ENCODE results near the gene CDH15. TPM values are rescaled to one million over a fixed set of nuclear protein-coding genes. Genes with fewer than 3 reads are reported as not detected.

CDH15 gene
- total RNA-seq, 1 experiment from 2014 or later = 3.8 TPM

GRCh38 chr16:89221604-89222003 is 50.1 kb downstream of the CDH15 start:
- DNase-seq (ENCODE audit: low read depth, low spot score) (no peak), ATAC-seq (no peak)
- intact Hi-C loops (cut with micrococcal nuclease) = no loop called here
- Histone ChIP-seq H3K27ac (ENCODE audit: low read depth, low read length) (no peak overlapping the region), H3K9ac (ENCODE audit: low read length) (no peak overlapping the region), H3K27me3 (ENCODE audit: insufficient read depth, low read length) (no peaks in the 10 kb centered on the region), H3K4me1 (ENCODE audit: control insufficient read depth in 1 of 2, insufficient read depth in 2 of 2, low read length in 2 of 2) (peaks cover 0 to 8% of the 10 kb centered on the region in 2 experiments; a peak in 3 of 4 replicates), H3K9me2 (ENCODE audit: insufficient read depth) (no peaks in the 10 kb centered on the region), H3K4me3 (replicated peaks in 1 of 2; ENCODE audit: low read depth in 1 of 2, low read length in 2 of 2) (no peak overlapping the region), H2AFZ (ENCODE audit: low read depth, low read length, poor library complexity, severe bottlenecking) (no peak overlapping the region), H3K4me2 (ENCODE audit: low read length) (no peak overlapping the region), H3K79me2 (ENCODE audit: insufficient read depth, low read length) (peaks cover 32% of the 10 kb centered on the region), H3K9me3 (ENCODE audit: control insufficient read depth in 1 of 2, insufficient read depth in 1 of 2, low read depth in 1 of 2, low read length in 2 of 2) (peaks cover 0 to 2% of the 10 kb centered on the region in 2 experiments; a peak in 1 of 4 replicates), H4K20me1 (ENCODE audit: insufficient read depth) (no peaks in the 10 kb centered on the region), H3K36me3 (ENCODE audit: control insufficient read depth in 1 of 2, insufficient read depth in 2 of 2, low read length in 2 of 2) (peaks cover 16 to 22% of the 10 kb centered on the region in 2 experiments)
- no TSS peak for BruUV-seq (replicated peaks)
- ChIA-PET POLR2A (no interaction called here), CTCF (no interaction called here), RAD21 (ENCODE audit: low non-redundant PET in 1 of 2, low total read pairs in 2 of 2, uncharacterized antibody in 2 of 2, unreplicated experiment in 2 of 2) (no interaction called here)
- no peak for TF ChIP-seq EZH2 (IDR thresholded peaks at IDR 0.05)

GRCh38 chr16:89222931-89223330 is 51.4 kb downstream of the CDH15 start:
- Histone ChIP-seq H3K27ac (ENCODE audit: low read depth, low read length) (no peak overlapping the region), H3K9me3 (ENCODE audit: control insufficient read depth in 1 of 2, insufficient read depth in 1 of 2, low read depth in 1 of 2, low read length in 2 of 2) (peaks cover 0 to 13% of the 10 kb centered on the region in 2 experiments; a peak in 1 of 4 replicates), H2AFZ (ENCODE audit: low read depth, low read length, poor library complexity, severe bottlenecking) (no peak overlapping the region), H3K4me3 (replicated peaks in 1 of 2; ENCODE audit: low read depth in 1 of 2, low read length in 2 of 2) (no peak overlapping the region), H4K20me1 (ENCODE audit: insufficient read depth) (no peaks in the 10 kb centered on the region), H3K9me2 (ENCODE audit: insufficient read depth) (no peaks in the 10 kb centered on the region), H3K36me3 (ENCODE audit: control insufficient read depth in 1 of 2, insufficient read depth in 2 of 2, low read length in 2 of 2) (peaks cover 29 to 35% of the 10 kb centered on the region in 2 experiments), H3K9ac (ENCODE audit: low read length) (no peak overlapping the region), H3K4me1 (ENCODE audit: control insufficient read depth in 1 of 2, insufficient read depth in 2 of 2, low read length in 2 of 2) (peaks cover 0 to 3% of the 10 kb centered on the region in 2 experiments; a peak in 2 of 4 replicates), H3K27me3 (ENCODE audit: insufficient read depth, low read length) (no peaks in the 10 kb centered on the region), H3K4me2 (ENCODE audit: low read length) (no peak overlapping the region), H3K79me2 (ENCODE audit: insufficient read depth, low read length) (peaks cover 22% of the 10 kb centered on the region)
- RAD21 ChIA-PET (ENCODE audit: low non-redundant PET in 1 of 2, low total read pairs in 2 of 2, uncharacterized antibody in 2 of 2, unreplicated experiment in 2 of 2) = no interaction called here
- CTCF ChIA-PET = no interaction called here
- ATAC-seq (no peak), DNase-seq (ENCODE audit: low read depth, low spot score) (no peak)
- no TSS peak for BruUV-seq (replicated peaks)
- POLR2A ChIA-PET = no interaction called here
- intact Hi-C loops (cut with micrococcal nuclease) = no loop called here
- TF ChIP-seq SP1 (IDR thresholded peaks at IDR 0.05; ENCODE audit: low read depth) = no peak
- TF ChIP-seq REST (IDR thresholded peaks at IDR 0.05; ENCODE audit: low read depth) = no peak

Data from HCT116 (cell line).